ENCODE data around the gene LRRC37A3. TPM values are rescaled to one million over a fixed set of nuclear protein-coding genes. Genes with fewer than 3 reads are reported as not detected.

LRRC37A3 gene
- polyA plus RNA-seq, 3 donors = 0.31 to 3.9 (median 0.56) TPM

- Histone ChIP-seq H3K9ac (ENCODE audit: insufficient read depth, low read length, poor library complexity, severe bottlenecking) (no peak overlapping the region), H2AFZ (ENCODE audit: insufficient read depth, low read depth, low read length, poor library complexity, severe bottlenecking) (no peak overlapping the region), H3K27ac (ENCODE audit: low read depth in 1 of 2, low read length in 2 of 2) (no peak overlapping the region), H3K4me3 (replicated peaks in 1 of 3; ENCODE audit: low read depth in 2 of 3, low read length in 3 of 3) (no peak overlapping the region), H3K36me3 (replicated peaks in 1 of 2; ENCODE audit: control insufficient read depth in 1 of 2, insufficient read depth in 2 of 2, low read length in 2 of 2) (no peaks in the 10 kb centered on the region), H4K20me1 (ENCODE audit: insufficient read depth, low read length) (no peaks in the 10 kb centered on the region), H3K4me1 (ENCODE audit: control insufficient read depth in 1 of 2, insufficient read depth in 2 of 2, low read length in 2 of 2) (peaks cover 7 to 9% of the 10 kb centered on the region in 2 donors), H3K79me2 (ENCODE audit: insufficient read depth, low read length) (no peaks in the 10 kb centered on the region), H3K4me2 (replicated peaks; ENCODE audit: extremely low read depth, low read length, poor library complexity, severe bottlenecking) (no peak overlapping the region), H3K9me3 (replicated peaks in 1 of 2; ENCODE audit: control insufficient read depth in 1 of 2, insufficient read depth in 1 of 2, low read length in 2 of 2) (no peaks in the 10 kb centered on the region), H3K27me3 (ENCODE audit: control insufficient read depth in 2 of 2, insufficient read depth in 2 of 2, low read length in 2 of 2) (no peaks in the 10 kb centered on the region)
- TF ChIP-seq CTCF (IDR thresholded peaks at IDR 0.05) = no peak
- H3K4me1 Mint-ChIP-seq = peaks cover 8% of the 10 kb centered on the region
- no peaks in the 10 kb centered on the region for H3K27me3 Mint-ChIP-seq (ENCODE audit: low read depth in 3 of 3)
- H3K4me3 Mint-ChIP-seq = no peak overlapping the region
- H3K36me3 Mint-ChIP-seq = peaks cover 0 to 3% of the 10 kb centered on the region in 2 donors
- WGBS (ENCODE audit: insufficient coverage) = 83% methylated on average over 1 of the region's 2 CpGs
- H3K9me3 Mint-ChIP-seq = no peaks in the 10 kb centered on the region
- DNase-seq = no peak
- H3K27ac Mint-ChIP-seq = no peak overlapping the region
- intact Hi-C loops (cut with micrococcal nuclease) = no loop called here
These were observed 22.5 kb upstream of the LRRC37A3 start for GRCh38 chr17:64941761-64942160.

- no peaks in the 10 kb centered on the region for H4K20me1 ChIP-seq (ENCODE audit: insufficient read depth, low read length)
- H3K9me3 ChIP-seq (replicated peaks in 1 of 2; ENCODE audit: control insufficient read depth in 1 of 2, insufficient read depth in 1 of 2, low read length in 2 of 2) = no peaks in the 10 kb centered on the region
- H3K27ac Mint-ChIP-seq = no peak overlapping the region
- intact Hi-C loops (cut with micrococcal nuclease) = no loop called here
- H3K4me2 ChIP-seq (replicated peaks; ENCODE audit: extremely low read depth, low read length, poor library complexity, severe bottlenecking) = no peak overlapping the region
- TF ChIP-seq CTCF (IDR thresholded peaks at IDR 0.05) = no peak
- no peak overlapping the region for H3K27ac ChIP-seq (ENCODE audit: low read depth in 1 of 2, low read length in 2 of 2)
- H3K9me3 Mint-ChIP-seq = no peaks in the 10 kb centered on the region
- H3K9ac ChIP-seq (ENCODE audit: insufficient read depth, low read length, poor library complexity, severe bottlenecking) = no peak overlapping the region
- H3K27me3 Mint-ChIP-seq (ENCODE audit: low read depth in 3 of 3) = no peaks in the 10 kb centered on the region
- H3K27me3 ChIP-seq (ENCODE audit: control insufficient read depth in 2 of 2, insufficient read depth in 2 of 2, low read length in 2 of 2) = no peaks in the 10 kb centered on the region
- peaks cover 8% of the 10 kb centered on the region for H3K4me1 Mint-ChIP-seq
- no peak overlapping the region for H2AFZ ChIP-seq (ENCODE audit: insufficient read depth, low read depth, low read length, poor library complexity, severe bottlenecking)
- peaks cover 7 to 9% of the 10 kb centered on the region in 2 donors for H3K4me1 ChIP-seq (ENCODE audit: control insufficient read depth in 1 of 2, insufficient read depth in 2 of 2, low read length in 2 of 2)
- no peaks in the 10 kb centered on the region for H3K36me3 ChIP-seq (replicated peaks in 1 of 2; ENCODE audit: control insufficient read depth in 1 of 2, insufficient read depth in 2 of 2, low read length in 2 of 2)
- no peak overlapping the region for H3K4me3 Mint-ChIP-seq
- DNase-seq = no peak
- peaks cover 0 to 3% of the 10 kb centered on the region in 2 donors for H3K36me3 Mint-ChIP-seq
- H3K79me2 ChIP-seq (ENCODE audit: insufficient read depth, low read length) = no peaks in the 10 kb centered on the region
- H3K4me3 ChIP-seq (replicated peaks in 1 of 3; ENCODE audit: low read depth in 2 of 3, low read length in 3 of 3) = no peak overlapping the region
- WGBS (ENCODE audit: insufficient coverage) = 100% methylated on average over 3 of the region's 3 CpGs
These were observed 21.8 kb upstream of the LRRC37A3 start for GRCh38 chr17:64941045-64941444.

All from CD14-positive monocyte (primary cell).